ENCODE results near the gene EIF3C.
A peak's percentile ranks its signal among the peaks of the same experiment; 100 is the strongest.
"Not testable (repeated sequence)": the region's sequence is repeated elsewhere in the genome, so short reads cannot be mapped to it uniquely, and the experiment has no call there.

The EIF3C gene

DNA sequence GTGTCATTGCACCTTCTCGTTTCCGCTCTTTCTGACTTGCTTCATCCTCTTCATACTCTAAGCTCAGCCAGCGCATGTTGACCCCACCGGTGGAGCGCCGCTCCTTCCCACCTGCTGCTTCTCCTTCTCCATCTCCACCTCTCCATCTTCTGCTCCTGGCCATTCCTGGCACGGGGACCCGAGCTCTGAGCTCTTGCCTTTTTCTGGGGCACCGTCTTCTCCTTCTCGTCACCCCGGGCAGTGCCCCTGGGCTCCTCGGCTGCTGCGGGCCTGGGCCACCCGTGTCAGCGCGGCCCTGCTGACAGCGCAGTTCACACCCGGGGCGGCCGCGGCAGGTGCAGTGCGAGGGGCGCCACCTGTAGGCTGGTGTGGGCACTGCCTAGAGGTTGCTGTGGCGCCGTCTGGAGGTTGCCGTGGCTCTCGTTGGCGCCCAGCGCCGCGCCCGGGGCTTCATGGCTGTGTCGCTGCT, 38.8 kb downstream of the EIF3C start:
- not testable (repeated sequence) for H3K4me3 ChIP-seq (ENCODE audit: insufficient read depth in 1 of 2, low read depth in 1 of 2, low read length in 2 of 2); H2BK120ac ChIP-seq (ENCODE audit: low read depth, low read length); H3K14ac ChIP-seq (ENCODE audit: low read length in 2 of 2); H3K27ac ChIP-seq (ENCODE audit: low read length, poor library complexity, severe bottlenecking); H3K36me3 ChIP-seq (ENCODE audit: control insufficient read depth in 1 of 2, insufficient read depth in 2 of 2, low read depth in 1 of 2, low read length in 2 of 2); H2BK5ac ChIP-seq (ENCODE audit: low read depth, low read length, poor library complexity, severe bottlenecking); H4K8ac ChIP-seq (ENCODE audit: low read length); H3K27me3 ChIP-seq (ENCODE audit: control insufficient read depth in 1 of 2, insufficient read depth in 1 of 2, low read length in 2 of 2); H3K4me1 ChIP-seq (ENCODE audit: control insufficient read depth, insufficient read depth, low read depth, low read length); DNase-seq; H3K9me3 ChIP-seq (ENCODE audit: control insufficient read depth, low read length); H3K9ac ChIP-seq (ENCODE audit: low read length); H3K23ac ChIP-seq (ENCODE audit: low read length in 2 of 2); H2AK5ac ChIP-seq (ENCODE audit: low read length, severe bottlenecking); H3K79me1 ChIP-seq (replicated peaks; ENCODE audit: low read length, poor library complexity, severe bottlenecking); H2BK15ac ChIP-seq (ENCODE audit: low read depth, poor library complexity, severe bottlenecking); H3K18ac ChIP-seq (ENCODE audit: low read depth in 1 of 2, low read length in 2 of 2); H4K91ac ChIP-seq (ENCODE audit: low read length); H2AFZ ChIP-seq (ENCODE audit: low read depth, low read length); H2BK12ac ChIP-seq (ENCODE audit: low read length in 2 of 2); H3K4ac ChIP-seq (ENCODE audit: low read depth in 1 of 2, low read length in 2 of 2)
- peak overlapping the region; percentile 34 for H3K4me2 ChIP-seq (ENCODE audit: low read length, poor library complexity, severe bottlenecking)
- WGBS, result 74% methylated on average over 4 of the region's 33 CpGs

GRCh38 chr16:28750469-28751067, 39.3 kb downstream of the EIF3C start:
- H3K4ac ChIP-seq (ENCODE audit: low read depth in 1 of 2, low read length in 2 of 2); H3K18ac ChIP-seq (ENCODE audit: low read depth in 1 of 2, low read length in 2 of 2); H2BK120ac ChIP-seq (ENCODE audit: low read depth, low read length); H2BK12ac ChIP-seq (ENCODE audit: low read length in 2 of 2); H3K27me3 ChIP-seq (ENCODE audit: control insufficient read depth in 1 of 2, insufficient read depth in 1 of 2, low read length in 2 of 2); H3K4me3 ChIP-seq (ENCODE audit: insufficient read depth in 1 of 2, low read depth in 1 of 2, low read length in 2 of 2); H2AK5ac ChIP-seq (ENCODE audit: low read length, severe bottlenecking); DNase-seq; H3K9me3 ChIP-seq (ENCODE audit: control insufficient read depth, low read length); H3K36me3 ChIP-seq (ENCODE audit: control insufficient read depth in 1 of 2, insufficient read depth in 2 of 2, low read depth in 1 of 2, low read length in 2 of 2); H3K14ac ChIP-seq (ENCODE audit: low read length in 2 of 2); H3K9ac ChIP-seq (ENCODE audit: low read length); H3K23ac ChIP-seq (ENCODE audit: low read length in 2 of 2); H4K8ac ChIP-seq (ENCODE audit: low read length); H3K4me1 ChIP-seq (ENCODE audit: control insufficient read depth, insufficient read depth, low read depth, low read length); H4K91ac ChIP-seq (ENCODE audit: low read length); H3K27ac ChIP-seq (ENCODE audit: low read length, poor library complexity, severe bottlenecking); H2BK15ac ChIP-seq (ENCODE audit: low read depth, poor library complexity, severe bottlenecking); H2BK5ac ChIP-seq (ENCODE audit: low read depth, low read length, poor library complexity, severe bottlenecking); H2AFZ ChIP-seq (ENCODE audit: low read depth, low read length); H3K79me1 ChIP-seq (replicated peaks; ENCODE audit: low read length, poor library complexity, severe bottlenecking); H3K4me2 ChIP-seq (ENCODE audit: low read length, poor library complexity, severe bottlenecking): not testable (repeated sequence)
- WGBS, result no CpG with 5 or more reads among the region's 48 CpGs

DNA sequence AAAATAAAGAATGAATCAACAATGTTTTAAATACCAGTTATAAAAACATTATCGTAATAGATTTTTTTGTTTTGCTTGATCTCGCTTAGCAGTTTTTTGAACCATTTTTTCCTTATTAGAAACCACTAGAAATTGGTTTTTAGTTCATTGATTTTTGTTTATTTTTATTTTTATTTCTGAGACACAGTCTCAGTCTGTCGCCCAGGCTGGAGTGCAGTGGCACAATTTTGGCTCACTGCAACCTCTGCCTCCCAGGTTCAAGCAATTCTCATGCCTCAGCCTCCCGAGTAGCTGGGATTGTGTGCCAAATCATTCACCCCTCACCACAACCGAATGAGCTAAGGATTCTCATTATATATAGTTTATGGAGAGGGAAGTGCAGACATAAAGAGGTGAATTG, 40.2 kb downstream of the EIF3C start, which contains the start of gene NPIPB9:
NPIPB9 (plus strand) TSS at position 301 of the 400 bp plus-strand sequence.
- not testable (repeated sequence) for H4K8ac ChIP-seq (ENCODE audit: low read length); H3K4me3 ChIP-seq (ENCODE audit: insufficient read depth in 1 of 2, low read depth in 1 of 2, low read length in 2 of 2); H3K27ac ChIP-seq (ENCODE audit: low read length, poor library complexity, severe bottlenecking); H3K4ac ChIP-seq (ENCODE audit: low read depth in 1 of 2, low read length in 2 of 2); H3K14ac ChIP-seq (ENCODE audit: low read length in 2 of 2); H3K4me1 ChIP-seq (ENCODE audit: control insufficient read depth, insufficient read depth, low read depth, low read length); H3K27me3 ChIP-seq (ENCODE audit: control insufficient read depth in 1 of 2, insufficient read depth in 1 of 2, low read length in 2 of 2); H2AFZ ChIP-seq (ENCODE audit: low read depth, low read length); DNase-seq; H3K79me1 ChIP-seq (replicated peaks; ENCODE audit: low read length, poor library complexity, severe bottlenecking); H3K9ac ChIP-seq (ENCODE audit: low read length); H2BK15ac ChIP-seq (ENCODE audit: low read depth, poor library complexity, severe bottlenecking); H2BK120ac ChIP-seq (ENCODE audit: low read depth, low read length); H3K23ac ChIP-seq (ENCODE audit: low read length in 2 of 2); H3K4me2 ChIP-seq (ENCODE audit: low read length, poor library complexity, severe bottlenecking); H3K18ac ChIP-seq (ENCODE audit: low read depth in 1 of 2, low read length in 2 of 2); H3K9me3 ChIP-seq (ENCODE audit: control insufficient read depth, low read length); H2BK5ac ChIP-seq (ENCODE audit: low read depth, low read length, poor library complexity, severe bottlenecking); H3K36me3 ChIP-seq (ENCODE audit: control insufficient read depth in 1 of 2, insufficient read depth in 2 of 2, low read depth in 1 of 2, low read length in 2 of 2); H2BK12ac ChIP-seq (ENCODE audit: low read length in 2 of 2); H4K91ac ChIP-seq (ENCODE audit: low read length); H2AK5ac ChIP-seq (ENCODE audit: low read length, severe bottlenecking)
- WGBS, result no CpG with 5 or more reads among the region's 5 CpGs

DNA sequence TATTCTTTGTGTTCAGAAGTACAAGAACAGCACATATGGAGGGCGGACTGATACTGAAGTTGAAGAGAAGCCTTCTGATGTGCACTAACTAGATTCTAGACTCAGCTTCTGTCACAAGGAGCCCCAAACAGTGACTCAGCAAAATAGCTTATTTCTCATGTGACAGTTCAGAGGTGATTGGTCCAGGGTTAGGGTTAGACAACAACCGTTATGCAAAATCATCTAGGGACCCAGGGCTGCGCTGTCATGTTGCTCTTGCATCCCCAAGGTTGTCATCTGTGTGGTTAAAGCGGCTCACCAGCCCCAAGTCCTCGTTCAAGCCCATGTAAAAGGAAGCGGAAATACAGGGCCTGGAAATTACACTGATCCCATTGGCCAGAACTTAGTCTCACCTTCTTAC, 70.4 kb downstream of the EIF3C start:
- not testable (repeated sequence) for H3K36me3 ChIP-seq (ENCODE audit: control insufficient read depth in 1 of 2, insufficient read depth in 2 of 2, low read depth in 1 of 2, low read length in 2 of 2); H3K79me1 ChIP-seq (replicated peaks; ENCODE audit: low read length, poor library complexity, severe bottlenecking); H3K4me1 ChIP-seq (ENCODE audit: control insufficient read depth, insufficient read depth, low read depth, low read length); H3K23ac ChIP-seq (ENCODE audit: low read length in 2 of 2); H3K27ac ChIP-seq (ENCODE audit: low read length, poor library complexity, severe bottlenecking); H4K8ac ChIP-seq (ENCODE audit: low read length); H2AFZ ChIP-seq (ENCODE audit: low read depth, low read length); H3K4me2 ChIP-seq (ENCODE audit: low read length, poor library complexity, severe bottlenecking); H3K18ac ChIP-seq (ENCODE audit: low read depth in 1 of 2, low read length in 2 of 2); H3K4me3 ChIP-seq (ENCODE audit: insufficient read depth in 1 of 2, low read depth in 1 of 2, low read length in 2 of 2); H3K14ac ChIP-seq (ENCODE audit: low read length in 2 of 2); H2BK120ac ChIP-seq (ENCODE audit: low read depth, low read length); H3K9me3 ChIP-seq (ENCODE audit: control insufficient read depth, low read length); H2BK12ac ChIP-seq (ENCODE audit: low read length in 2 of 2); H3K27me3 ChIP-seq (ENCODE audit: control insufficient read depth in 1 of 2, insufficient read depth in 1 of 2, low read length in 2 of 2); H3K4ac ChIP-seq (ENCODE audit: low read depth in 1 of 2, low read length in 2 of 2); DNase-seq; H2BK5ac ChIP-seq (ENCODE audit: low read depth, low read length, poor library complexity, severe bottlenecking); H2AK5ac ChIP-seq (ENCODE audit: low read length, severe bottlenecking); H4K91ac ChIP-seq (ENCODE audit: low read length); H2BK15ac ChIP-seq (ENCODE audit: low read depth, poor library complexity, severe bottlenecking); H3K9ac ChIP-seq (ENCODE audit: low read length)
- no CpG with 5 or more reads among the region's 6 CpGs for WGBS
